ENCODE data around the gene ATPAF1. TPM values are rescaled to one million over a fixed set of nuclear protein-coding genes. Genes with fewer than 3 reads are reported as not detected.
A peak's percentile ranks its signal among the peaks of the same experiment; 100 is the strongest.
"Not testable (repeated sequence)": the region's sequence is repeated elsewhere in the genome, so short reads cannot be mapped to it uniquely, and the experiment has no call there.

Gene ATPAF1
- total RNA-seq, 1 donor from 2014 or later, result 22.2 TPM

DNA sequence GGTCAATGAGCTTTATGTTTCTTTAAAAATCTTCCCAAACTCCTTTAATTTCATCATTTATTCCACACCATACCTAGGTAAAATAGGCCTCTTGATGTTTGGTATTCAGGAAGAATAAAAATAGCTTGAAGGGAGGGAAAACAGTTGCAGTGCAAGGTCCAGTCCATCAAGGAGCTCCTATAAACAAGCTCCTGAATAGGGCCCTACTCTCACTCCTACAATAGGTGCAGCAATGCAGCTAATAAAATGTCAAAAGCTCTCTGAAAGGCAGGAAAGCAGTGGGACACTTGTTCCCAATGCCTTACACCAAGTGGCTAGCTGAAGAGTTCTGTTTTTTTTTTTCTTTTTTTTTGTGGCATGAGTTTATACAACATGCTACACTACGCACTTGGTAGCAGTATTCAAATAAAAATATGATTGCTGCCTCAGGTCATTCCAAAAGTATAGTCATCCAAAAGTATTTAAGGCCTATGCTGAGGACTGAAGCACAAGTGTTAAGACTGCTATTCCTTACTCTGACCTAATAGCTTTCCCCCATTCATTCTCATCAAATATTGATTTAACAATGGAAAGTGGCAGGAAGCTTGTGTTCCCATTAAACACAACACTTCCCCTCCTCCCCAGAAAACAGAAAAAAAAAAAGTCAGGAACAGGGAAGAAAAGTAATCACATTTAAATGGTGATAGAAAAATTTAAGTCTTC lies 13.3 kb upstream of the ATPAF1 start:
- peak in 1 of 2 donors; percentile 26 for DNase-seq (ENCODE audit: low read depth in 2 of 2)

DNA sequence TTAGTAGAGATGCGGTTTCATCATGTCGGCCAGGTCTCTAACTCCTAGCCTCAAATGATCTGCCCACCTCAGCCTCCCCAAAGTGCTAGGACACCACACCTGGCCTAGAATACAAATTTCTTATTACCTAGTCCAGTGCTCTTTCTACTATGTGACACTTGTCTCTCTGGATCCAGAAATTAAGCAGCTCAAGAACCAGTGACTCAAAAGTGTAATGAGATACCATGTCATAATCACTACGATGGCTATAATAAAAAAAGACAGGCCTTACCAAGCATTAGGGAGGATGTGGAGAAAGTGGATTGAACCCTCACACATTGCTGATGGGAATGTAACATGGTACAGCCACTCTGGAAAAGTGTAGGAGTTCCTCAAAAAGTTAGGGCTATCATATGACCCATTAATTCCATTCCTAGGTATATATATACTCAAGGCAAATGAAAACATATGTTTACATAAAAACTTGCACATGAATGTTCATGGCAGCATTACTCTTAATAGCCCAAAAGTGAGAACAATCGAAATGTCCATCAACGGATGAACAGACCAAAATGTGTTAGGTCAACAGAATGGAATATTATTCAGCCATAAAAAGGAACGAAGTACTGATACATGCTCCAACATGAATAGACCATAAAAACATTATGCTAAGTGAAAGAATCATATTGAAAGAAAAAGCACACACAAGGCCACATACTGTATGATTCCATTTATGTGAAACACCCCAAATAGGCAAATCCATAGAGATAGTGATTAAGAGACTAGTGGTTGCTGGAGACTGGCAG lies 11.8 kb upstream of the ATPAF1 start:
- DNase-seq (ENCODE audit: low read depth in 2 of 2), result no peak

- DNase-seq (ENCODE audit: low read depth in 2 of 2), result no peak
Observed at GRCh38 chr1:46677339-46677738, 9.2 kb upstream of the ATPAF1 start.

GRCh38 chr1:46676531-46676930 lies 8.4 kb upstream of the ATPAF1 start:
- DNase-seq (ENCODE audit: low read depth in 2 of 2), result no peak

DNA sequence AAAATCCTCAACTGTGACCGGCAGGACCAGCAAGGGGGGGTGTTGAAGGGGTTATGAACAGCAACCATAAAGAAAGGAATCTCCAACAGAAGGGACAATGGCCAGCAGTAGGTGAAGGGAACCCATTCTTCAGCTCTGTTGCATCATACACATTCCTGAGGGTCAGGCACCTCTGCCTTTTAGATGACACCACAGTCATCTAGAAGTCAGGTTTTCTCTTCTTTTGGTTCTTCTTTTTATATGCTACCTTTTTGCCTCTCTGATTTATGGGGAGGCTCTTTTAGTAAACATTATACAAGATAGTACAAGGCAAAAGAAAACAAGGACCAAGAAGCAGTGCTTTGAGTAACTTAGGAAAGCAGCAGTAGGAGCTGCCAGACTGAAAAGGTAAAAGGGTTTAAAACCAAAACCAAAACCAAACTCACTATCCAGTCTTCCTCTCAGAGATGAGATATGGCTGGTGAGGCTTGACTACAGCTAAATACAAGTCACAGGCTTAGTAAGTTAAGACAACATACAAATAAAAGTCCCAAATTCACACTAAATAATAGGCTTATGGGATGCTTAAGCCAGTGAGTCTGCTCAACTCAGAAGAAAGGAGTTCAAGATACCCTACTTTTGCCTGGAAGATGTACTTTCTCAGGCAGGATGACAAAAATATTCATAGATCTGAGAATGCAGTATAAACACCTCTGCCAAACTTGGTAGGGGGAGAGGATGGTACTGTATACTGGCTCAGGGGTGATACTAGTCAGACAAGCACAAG lies 7.6 kb upstream of the ATPAF1 start:
- DNase-seq (ENCODE audit: low read depth in 2 of 2), result no peak

DNA sequence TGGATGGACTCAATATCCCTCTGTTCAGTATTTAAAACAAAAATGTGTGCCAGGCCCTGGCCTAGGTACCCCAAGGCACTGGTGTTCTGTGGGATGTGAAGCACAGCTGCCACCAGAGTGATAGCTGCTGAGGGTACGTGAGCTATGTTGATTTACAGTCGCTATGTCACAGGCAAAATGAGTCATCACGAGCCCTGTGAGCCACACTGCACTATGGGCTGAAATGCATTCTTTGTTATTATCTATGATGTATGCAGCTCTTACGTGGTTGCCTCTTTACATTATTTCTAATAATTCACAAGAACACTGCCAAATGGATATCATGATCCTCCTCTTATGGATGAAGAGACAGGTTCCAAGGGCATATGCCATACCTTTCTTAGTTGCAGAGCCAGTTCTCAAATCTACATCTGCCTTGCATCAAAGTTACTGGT lies 5.6 kb upstream of the ATPAF1 start:
- peak; percentile 50 to 79 for DNase-seq (ENCODE audit: low read depth in 2 of 2)

- no peak for DNase-seq (ENCODE audit: low read depth in 2 of 2)
Observed at GRCh38 chr1:46672696-46673095, 4.5 kb upstream of the ATPAF1 start.

DNA sequence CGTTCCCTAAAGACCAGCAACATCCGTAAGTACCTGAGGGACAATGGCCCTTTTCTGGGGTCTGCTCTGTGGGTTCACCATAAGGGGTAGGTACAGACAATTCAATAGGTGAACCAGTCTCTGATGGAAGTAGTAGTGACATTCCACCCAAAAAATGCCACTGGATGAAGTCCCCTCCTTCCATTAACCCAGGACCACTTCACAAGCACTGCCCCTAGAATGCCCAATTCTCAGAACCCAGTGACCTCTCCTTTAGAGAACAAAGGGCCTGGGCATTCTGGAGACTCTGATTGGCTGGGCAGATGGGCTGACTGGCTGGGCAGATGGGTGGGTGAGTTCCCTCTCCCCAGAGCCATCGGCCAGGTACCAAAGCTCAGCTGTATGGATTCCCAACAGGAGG lies 3.4 kb upstream of the ATPAF1 start, which contains the start of gene TEX38:
Gene TEX38, plus strand, starts transcription at position 301 of the 400 bp plus-strand sequence. Its CDS starts 81 bp downstream, at position 382.
- no peak for DNase-seq (ENCODE audit: low read depth in 2 of 2)

DNA sequence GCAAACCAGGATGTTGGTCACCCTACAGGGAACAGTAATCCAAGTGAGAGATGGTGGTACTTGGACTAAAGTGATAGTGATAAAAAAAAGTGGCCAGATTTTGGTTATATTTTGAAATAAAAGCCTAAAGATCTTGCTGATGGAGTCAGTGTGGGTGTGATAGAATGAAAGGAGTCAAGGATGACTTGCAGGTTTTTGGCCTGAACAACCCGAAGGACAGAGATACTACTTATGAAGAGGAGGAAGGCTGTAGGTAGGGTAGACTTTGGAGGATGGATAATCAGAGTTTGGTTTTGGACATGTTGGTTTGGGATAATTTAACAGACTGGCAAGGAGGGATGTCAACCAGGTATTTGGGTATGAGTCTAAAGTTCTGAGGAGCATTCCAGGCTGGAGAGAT lies 2.0 kb upstream of the ATPAF1 start:
- no peak for DNase-seq (ENCODE audit: low read depth in 2 of 2)

DNA sequence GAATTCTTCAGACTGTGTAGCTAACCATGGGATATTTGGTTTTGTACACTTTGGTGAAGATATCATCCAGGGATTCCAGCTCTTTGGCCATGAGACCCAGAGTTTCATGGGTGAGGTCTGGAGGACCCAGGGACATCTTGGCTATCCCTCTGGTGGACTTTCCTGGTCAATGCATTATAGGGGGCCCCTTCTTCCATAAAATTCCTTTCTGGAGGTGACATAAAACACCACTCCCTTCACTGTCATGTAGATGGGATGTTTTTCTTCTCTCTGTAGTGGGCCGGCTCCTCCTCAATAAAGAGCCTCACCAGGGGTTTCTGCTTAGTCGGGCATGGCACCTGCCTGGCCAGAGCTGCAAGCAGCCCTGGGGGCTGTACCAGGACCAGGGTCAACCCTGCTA lies 2.2 kb downstream of the ATPAF1 start:
- no peak for DNase-seq (ENCODE audit: low read depth in 2 of 2)

GRCh38 chr1:46662919-46663318 lies 5.2 kb downstream of the ATPAF1 start:
- DNase-seq (ENCODE audit: low read depth in 2 of 2), result not testable (repeated sequence)

DNA sequence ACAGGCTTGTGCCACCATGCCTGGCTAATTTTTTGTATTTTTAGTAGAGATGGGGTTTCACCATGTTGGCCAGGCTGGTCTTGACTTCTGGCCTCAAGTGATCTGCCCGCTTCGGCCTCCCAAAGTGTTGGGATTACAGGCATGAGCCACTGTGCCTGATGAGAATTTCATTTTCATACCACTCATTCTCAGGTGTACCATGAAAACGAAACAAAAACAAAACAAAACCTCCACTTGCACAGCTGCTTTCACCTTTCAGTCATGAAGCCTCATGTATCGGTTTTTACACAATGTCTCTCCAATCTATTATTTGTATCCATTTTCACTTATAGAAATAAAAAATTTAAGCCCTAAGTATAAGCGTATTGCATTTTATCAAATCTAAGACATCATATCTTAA lies 8.0 kb downstream of the ATPAF1 start:
- not testable (repeated sequence) for DNase-seq (ENCODE audit: low read depth in 2 of 2)

GRCh38 chr1:46659307-46659870 lies 8.8 kb downstream of the ATPAF1 start:
- DNase-seq (ENCODE audit: low read depth in 2 of 2), result no peak

DNA sequence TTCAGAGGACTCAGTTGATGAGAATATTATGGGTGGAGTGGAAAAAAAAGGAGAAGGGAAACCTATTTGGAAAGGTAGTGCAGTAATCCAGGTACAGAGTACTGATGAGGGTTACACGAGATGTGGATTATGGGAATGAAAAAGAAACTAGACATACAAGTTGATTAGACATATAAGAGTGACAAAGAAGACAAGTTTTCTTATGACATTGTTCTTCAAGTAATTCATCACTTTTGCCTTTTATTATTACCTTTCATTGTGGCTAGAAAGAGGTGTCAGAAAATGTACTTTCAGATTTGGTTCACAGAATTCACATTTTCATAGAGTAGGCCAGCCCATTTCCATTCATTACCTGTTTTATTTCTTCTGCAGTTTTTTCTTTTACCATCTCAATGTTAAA lies 10.4 kb downstream of the ATPAF1 start:
- no peak for DNase-seq (ENCODE audit: low read depth in 2 of 2)

DNA sequence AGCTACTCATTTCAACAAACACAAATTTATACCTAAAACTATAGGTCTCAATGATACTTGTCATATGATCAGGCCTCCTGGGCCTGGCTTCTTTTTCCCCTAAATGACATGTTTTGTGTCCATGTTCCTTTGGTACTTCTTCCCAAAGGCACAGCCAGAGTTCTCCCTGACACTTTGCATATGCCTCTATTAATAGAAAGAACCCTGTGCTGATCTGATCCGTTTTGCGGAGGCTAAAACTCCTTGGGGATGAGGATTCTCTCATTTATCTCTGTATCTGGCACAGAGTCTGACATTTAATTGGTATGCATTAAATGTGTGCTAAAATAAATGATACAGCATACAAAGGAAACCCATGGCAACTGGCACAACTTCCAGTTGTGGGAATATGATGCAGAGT lies 11.5 kb downstream of the ATPAF1 start:
- DNase-seq (ENCODE audit: low read depth in 2 of 2), result no peak

DNA sequence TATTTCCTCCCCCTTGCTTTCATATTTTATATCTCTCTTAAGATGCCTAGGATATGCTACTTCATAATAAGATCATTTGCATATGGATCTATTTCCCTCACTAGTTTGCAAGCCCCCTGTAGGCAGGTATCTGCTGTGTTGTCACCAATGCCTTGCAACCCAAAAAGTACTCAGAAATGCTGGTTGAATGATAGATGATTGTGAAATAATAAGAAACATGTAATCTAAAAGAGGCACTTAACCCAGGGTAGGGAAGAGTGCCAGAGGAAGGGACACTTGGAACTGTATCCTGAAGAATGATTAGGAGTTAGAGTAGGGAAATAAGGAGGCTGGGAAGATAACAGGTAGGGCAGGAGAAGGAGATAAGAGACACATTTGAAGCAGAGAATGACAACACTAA lies 12.3 kb downstream of the ATPAF1 start:
- DNase-seq (ENCODE audit: low read depth in 2 of 2), result no peak

- not testable (repeated sequence) for DNase-seq (ENCODE audit: low read depth in 2 of 2)
Observed at GRCh38 chr1:46654698-46655097, 13.5 kb downstream of the ATPAF1 start.

- no peak for DNase-seq (ENCODE audit: low read depth in 2 of 2)
Observed at GRCh38 chr1:46654012-46654411, 14.2 kb downstream of the ATPAF1 start.

DNA sequence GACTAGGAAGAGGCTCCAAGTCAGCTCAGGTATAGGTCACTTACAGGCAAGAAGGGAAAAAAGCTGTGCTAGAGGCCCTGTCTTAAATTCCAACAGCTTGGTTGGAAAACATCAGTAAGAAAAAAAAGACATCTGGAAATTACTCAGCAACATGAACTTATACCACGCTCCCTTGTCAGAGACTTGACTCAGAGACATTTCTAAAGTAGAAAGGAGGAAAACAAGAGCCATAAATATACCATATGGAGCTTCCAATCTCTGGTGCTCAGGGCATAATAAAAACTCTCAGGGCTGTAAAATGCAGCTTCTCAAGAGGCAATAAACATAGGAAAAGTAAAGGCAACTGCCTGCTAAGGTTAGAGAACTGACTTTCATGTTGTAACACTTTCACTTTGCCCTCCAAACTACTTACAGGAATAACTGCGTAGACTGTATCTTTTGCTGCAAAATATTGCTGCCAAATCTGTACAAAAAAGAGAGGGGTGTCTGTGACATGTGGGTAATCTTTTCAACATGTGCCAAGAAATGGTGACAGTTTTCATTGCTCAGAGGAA lies 14.7 kb downstream of the ATPAF1 start:
- no peak for DNase-seq (ENCODE audit: low read depth in 2 of 2)

- DNase-seq (ENCODE audit: low read depth in 2 of 2), result no peak
Observed at GRCh38 chr1:46652321-46653100, 15.7 kb downstream of the ATPAF1 start.

GRCh38 chr1:46651152-46651551 lies 17.0 kb downstream of the ATPAF1 start:
- not testable (repeated sequence) for DNase-seq (ENCODE audit: low read depth in 2 of 2)
